Hematopoietic multipotent progenitor cell treated with erythropoietin and hydrocortisone succinate and interleukin-3 and kit ligand, for 6 days (in vitro differentiated cells): ENCODE measurements around the gene RECK.
A peak's percentile ranks its signal among the peaks of the same experiment; 100 is the strongest.
"Not testable (repeated sequence)": the region's sequence is repeated elsewhere in the genome, so short reads cannot be mapped to it uniquely, and the experiment has no call there.

Source experiments
- DNase-seq: peaks from one replicate; pipeline ENCODE4 v3.0.0-alpha.2; 2015

RECK gene

DNA sequence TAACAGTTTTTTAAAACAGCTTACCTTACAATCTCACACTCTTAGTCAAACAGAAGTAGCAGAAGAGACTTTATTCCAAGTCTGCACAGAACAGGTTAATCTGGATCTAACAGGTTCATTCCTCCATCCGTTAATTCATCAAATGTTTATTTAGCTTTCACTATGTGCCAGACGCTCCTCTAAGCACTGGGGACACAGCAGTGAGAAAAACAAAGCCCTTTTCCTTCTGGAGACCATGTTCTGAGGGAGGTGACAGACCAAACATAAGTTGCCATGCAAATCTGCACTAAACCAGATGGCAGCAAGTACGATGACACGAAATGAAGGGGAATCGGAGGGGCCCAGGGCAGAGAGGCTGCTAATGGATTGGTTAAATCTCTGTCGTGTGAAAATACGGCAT, 82.8 kb downstream of the RECK start:
- DNase-seq: no peak

GRCh38 chr9:36120705-36121104, 84.0 kb downstream of the RECK start:
- peak; percentile 85 for DNase-seq

- DNase-seq: no peak
Measured at GRCh38 chr9:36121971-36122370, 85.3 kb downstream of the RECK start.

- DNase-seq: peak; percentile 35
Measured at GRCh38 chr9:36123515-36123914, 86.8 kb downstream of the RECK start.

DNA sequence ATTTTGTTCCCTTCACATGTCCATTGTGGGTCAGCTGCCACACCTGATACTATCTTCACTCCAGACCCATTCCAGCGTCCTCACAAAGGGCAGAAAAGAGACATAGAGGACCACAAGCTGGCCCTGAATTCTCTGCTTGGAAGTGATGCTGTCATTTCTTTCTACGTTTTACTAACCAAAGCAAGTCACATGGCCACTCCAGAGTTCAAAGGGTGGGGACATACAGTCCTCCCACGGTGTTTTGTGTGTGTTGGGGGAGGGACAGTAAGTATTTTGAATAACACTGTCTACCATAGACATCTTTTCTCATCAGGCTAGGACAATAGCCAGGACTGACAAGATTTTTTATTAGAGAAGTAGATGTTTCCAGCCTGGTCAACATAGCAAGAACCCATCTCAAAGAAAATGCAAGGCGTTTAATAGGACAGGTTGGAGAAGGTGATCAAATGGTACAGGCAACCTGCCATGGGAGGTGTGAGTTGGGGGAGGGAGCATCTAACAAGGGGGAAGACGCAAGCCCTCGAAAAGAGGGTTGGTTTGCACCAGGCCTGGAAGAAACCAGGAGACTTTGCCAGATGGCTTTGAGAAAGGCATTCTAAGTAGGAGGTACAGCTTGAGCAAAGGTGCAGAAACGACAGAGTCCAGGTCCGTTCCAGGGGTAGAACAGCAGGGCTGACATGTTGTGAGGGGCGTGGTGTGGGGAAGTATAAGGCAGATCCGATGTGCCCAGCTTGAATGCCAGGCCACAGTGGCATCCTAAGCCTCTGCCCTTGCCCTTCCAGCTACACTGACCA, 88.5 kb downstream of the RECK start:
- DNase-seq: no peak

DNA sequence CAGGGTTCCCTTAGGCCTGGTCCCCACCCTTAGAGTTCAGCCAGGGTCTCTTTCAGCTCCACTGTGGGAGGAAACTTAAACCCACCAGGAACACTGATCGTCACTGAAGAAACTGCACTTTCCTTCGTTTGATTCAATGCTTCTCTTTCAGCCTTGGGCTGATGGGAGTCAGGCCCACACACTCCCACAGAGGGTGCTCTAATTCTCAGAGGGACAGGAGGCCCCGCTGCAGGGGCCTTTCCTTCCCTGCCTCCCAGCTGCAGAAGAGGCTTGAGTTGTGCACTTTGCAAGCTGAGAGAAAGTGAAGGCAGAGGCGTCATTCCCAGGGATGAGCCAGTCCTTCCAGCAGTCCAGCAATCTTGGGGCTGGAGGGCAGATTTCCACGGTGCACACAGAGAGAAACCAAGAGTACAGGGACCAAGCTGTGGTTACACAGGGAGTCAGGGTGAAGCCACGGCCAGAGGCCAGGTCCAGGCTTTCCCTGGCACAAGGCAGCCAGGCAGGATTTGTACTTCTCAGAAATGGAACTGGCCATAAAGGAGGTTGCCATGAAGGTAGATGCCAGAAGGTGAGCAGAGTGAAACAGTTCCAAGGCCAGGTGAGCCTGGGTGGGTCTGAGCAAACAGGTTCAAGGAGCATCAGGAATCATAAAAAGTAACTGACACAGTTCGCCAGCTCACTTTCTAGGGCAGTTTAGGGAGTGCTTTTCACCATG, 89.5 kb downstream of the RECK start:
- DNase-seq: no peak

GRCh38 chr9:36127652-36128244, 91.0 kb downstream of the RECK start:
- DNase-seq: peak; percentile 54

GRCh38 chr9:36128349-36128748, 91.6 kb downstream of the RECK start:
- DNase-seq: peak; percentile 36

DNA sequence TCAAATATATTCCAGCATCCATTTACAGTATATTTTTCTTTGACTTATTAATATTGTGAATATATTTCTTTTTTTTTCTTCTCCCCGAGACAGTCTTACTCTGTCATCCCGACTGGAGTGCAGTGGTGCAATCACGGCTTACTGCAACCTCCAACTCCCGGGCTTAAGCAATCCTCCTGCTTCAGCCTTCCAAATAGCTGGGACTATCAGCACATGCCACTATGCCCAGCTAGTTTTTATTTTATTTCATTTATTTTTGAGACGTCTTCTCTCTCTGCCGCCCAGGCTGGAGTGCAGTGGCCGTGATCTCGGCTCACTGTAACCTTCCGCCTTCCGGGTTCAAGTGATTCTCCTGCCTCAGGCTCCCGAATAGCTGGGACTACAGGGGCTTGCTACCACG, 92.4 kb downstream of the RECK start:
- DNase-seq: no peak

- not testable (repeated sequence) for DNase-seq
Measured at GRCh38 chr9:36131666-36132065, 95.0 kb downstream of the RECK start.

GRCh38 chr9:36132086-36132485, 95.4 kb downstream of the RECK start:
- DNase-seq: no peak

- DNase-seq: no peak
Measured at GRCh38 chr9:36134761-36135505, 98.2 kb downstream of the RECK start.

GRCh38 chr9:36135741-36136271, 99.1 kb downstream of the RECK start:
- no peak for DNase-seq

GRCh38 chr9:36136272-36136893, 99.7 kb downstream of the RECK start, which contains the start of gene GLIPR2:
GLIPR2 (plus strand) TSS chr9:36136733; CDS start chr9:36136779, 46 bp downstream.
- DNase-seq: peak; percentile 90

- DNase-seq: peak; percentile 35
Measured at GRCh38 chr9:36136894-36137391, 100.2 kb downstream of the RECK start.

GRCh38 chr9:36137392-36138004, 100.8 kb downstream of the RECK start:
- no peak for DNase-seq

DNA sequence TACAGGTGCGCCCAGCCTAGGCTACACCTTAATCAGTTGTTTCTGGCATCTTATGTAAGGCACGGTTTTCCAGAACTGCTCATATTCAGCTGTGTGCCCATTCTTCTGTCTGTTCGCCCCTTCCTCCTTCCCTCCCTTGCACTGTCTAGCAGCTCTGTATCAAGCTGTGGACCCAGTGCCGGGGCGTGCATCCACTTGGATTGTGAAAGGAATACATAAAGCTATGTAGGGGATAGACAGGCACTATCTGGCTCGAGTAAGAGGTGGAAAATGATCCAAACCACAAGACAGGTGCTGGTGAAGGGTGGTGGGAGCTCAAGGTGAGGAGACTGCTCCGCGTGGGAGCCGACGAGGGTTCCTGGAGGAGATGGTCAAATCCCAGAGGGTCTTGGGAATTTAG, 101.8 kb downstream of the RECK start:
- no peak for DNase-seq

- DNase-seq: no peak
Measured at GRCh38 chr9:36138901-36139300, 102.2 kb downstream of the RECK start.

DNA sequence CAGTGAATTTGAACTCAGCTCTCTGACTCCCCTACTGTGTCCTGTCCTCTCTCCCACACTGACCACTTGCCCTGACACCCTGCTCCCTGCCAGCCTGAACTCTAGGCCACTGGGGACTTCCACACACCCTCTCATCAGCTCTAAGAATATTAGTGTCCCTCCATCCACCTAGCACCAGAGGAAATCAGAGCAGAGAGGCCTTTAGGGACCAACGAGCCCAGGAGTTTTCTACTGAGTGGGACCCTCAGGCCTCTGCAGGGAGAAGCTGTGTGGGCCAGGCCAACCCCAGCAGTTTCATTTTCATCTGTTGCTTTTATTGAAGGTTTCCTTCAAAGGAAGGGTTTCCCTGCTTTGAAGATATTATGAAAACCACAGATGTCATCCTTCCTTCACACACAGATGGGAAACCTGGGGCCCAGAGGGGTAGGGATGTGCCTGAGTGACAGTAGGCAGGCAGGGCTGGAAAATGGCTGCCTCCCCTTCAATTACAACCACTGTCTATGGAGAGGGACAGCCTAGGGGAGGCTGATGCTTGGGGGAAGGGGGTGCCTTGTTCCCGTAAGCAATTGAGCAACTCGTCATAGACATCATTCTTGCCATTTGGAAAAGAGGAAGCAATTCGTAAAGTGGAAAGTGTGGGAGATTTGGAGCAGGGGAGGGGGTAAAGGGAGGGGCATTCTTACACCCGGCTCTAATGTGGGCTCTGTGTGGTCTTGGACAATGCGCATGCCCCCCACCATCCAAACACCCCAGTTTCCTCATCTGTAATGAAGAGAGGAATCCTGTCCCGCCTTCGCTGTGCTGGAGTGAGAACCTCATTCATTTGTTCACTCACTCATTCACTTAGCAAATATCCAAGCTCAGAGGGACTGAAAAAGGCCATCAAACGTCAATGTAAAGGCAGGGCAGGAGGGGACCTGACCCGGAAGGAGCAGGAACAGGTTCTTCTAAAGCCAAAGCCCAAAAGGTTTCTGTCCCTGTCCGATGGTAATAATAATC, 103.7 kb downstream of the RECK start:
- DNase-seq: no peak

DNA sequence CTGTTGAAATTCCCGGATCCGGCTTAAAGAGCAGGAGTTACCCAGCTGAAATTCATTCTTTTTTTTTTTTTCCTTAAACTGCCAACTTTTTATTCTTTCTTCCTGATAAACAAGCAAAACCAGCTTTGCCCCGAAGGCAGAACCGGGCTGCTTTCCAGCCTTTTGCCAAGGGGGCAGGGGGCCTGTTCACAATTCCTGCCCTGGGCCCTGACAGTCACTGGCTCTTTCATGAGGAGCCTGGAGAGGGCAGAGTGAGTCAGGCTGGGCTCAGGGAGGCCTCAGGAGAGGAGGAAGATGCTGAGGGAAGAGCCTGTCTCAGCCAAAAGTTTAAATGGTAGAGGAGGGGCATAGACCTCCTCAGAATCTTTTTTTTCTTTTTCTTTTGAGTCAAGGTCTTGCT, 104.6 kb downstream of the RECK start:
- DNase-seq: peak; percentile 43
